Endothelial cell of umbilical vein (primary cell): ENCODE measurements around the gene TRPM5. TPM values are rescaled to one million over a fixed set of nuclear protein-coding genes. Genes with fewer than 3 reads are reported as not detected.

Source experiments
- BruUV-seq: library from RNA; stranded (reverse); fragments of 400-500 nt; replicated peaks from 2 replicates; lab custom pipeline; 2021; lab: Mats Ljungman, UMichigan
- CTCF ChIA-PET: fragments of 300-600, 350-600 bp; sonication (Branson Sonifier 250); formaldehyde crosslinking; loops from one replicate; lab custom pipeline; 2021; ENCODE audit warnings: antibody characterized with exemption, inconsistent platforms; lab: Charles Lee
- POLR2A ChIA-PET: fragments of 300-600, 350-600 bp; sonication (Branson Sonifier 250); formaldehyde crosslinking; loops from one replicate; lab custom pipeline; 2021; ENCODE audit warnings: antibody characterized with exemption, inconsistent platforms; lab: Charles Lee
- DNase-seq: peaks from one replicate; pipeline ENCODE4 v3.0.0-alpha.2; 2011; ENCODE audit warnings: low read depth, low spot score
- FAIRE-seq: peaks from 2 replicates; lab custom pipeline; 2011; peaks lifted over from hg19 to GRCh38; lab: Jason Lieb, UNC
- H2AFZ ChIP-seq: 2 replicates; pipeline ENCODE4 v1.6.0; 2012; ENCODE audit warnings: low read depth, low read length, control low read depth, inconsistent platforms
- H3K27ac ChIP-seq: 2 replicates; pipeline ENCODE4 v1.5.1; 2011; ENCODE audit warnings: low read depth, mild to moderate bottlenecking, control low read depth, low read length, moderate library complexity; ENCODE audit not compliant: insufficient read depth
- H3K27me3 ChIP-seq, 2 experiments: 2 replicates each; pipeline versions ENCODE4 v1.6.0 to v1.6.1; 2011; ENCODE audit warnings: low read length in 2 of 2, mixed read lengths in 1 of 2; ENCODE audit not compliant: control insufficient read depth in 2 of 2, insufficient read depth in 2 of 2
- H3K36me3 ChIP-seq, 2 experiments: 2 replicates in 1 of 2; 3 replicates in 1 of 2; pipeline ENCODE4 v1.5.1; 2011; ENCODE audit warnings: low read length in 2 of 2, mild to moderate bottlenecking in 1 of 2, moderate library complexity in 1 of 2; ENCODE audit not compliant: control insufficient read depth in 2 of 2, insufficient read depth in 2 of 2; ENCODE audit errors: extremely low read depth in 1 of 2
- H3K4me1 ChIP-seq: 3 replicates; pipeline ENCODE4 v1.5.1; 2011; ENCODE audit warnings: mild to moderate bottlenecking, low read length; ENCODE audit not compliant: control insufficient read depth, insufficient read depth; ENCODE audit errors: extremely low read depth
- H3K4me2 ChIP-seq: 2 replicates; pipeline ENCODE4 v1.6.1; 2011; ENCODE audit warnings: low read length, control low read depth, mixed read lengths; ENCODE audit not compliant: insufficient read depth
- H3K4me3 ChIP-seq, 3 experiments: fragments of 200-600 bp in 1 of 3; sonication (generic), shearing (Covaris generic) in 1 of 3; replicated peaks in 1 of 3; 2 replicates each; pipeline ENCODE4 v1.5.1; 2011 to 2016; ENCODE audit warnings: control low read depth in 3 of 3, low read length in 3 of 3, mild to moderate bottlenecking in 2 of 3, inconsistent platforms in 1 of 3, low read depth in 1 of 3, moderate library complexity in 1 of 3; ENCODE audit not compliant: insufficient read depth in 1 of 3
- H3K79me2 ChIP-seq: 2 replicates; pipeline ENCODE4 v1.6.0; 2012; ENCODE audit warnings: low read length, inconsistent platforms; ENCODE audit not compliant: control insufficient read depth, insufficient read depth
- H3K9ac ChIP-seq: replicated peaks from 2 replicates; pipeline ENCODE3; 2011; ENCODE audit warnings: low read length, control low read depth; ENCODE audit not compliant: insufficient read depth; ENCODE audit errors: extremely low read depth
- H3K9me1 ChIP-seq: replicated peaks from 3 replicates; pipeline ENCODE4 v1.6.0; 2011; ENCODE audit warnings: mild to moderate bottlenecking, low read length; ENCODE audit not compliant: control insufficient read depth, insufficient read depth; ENCODE audit errors: extremely low read depth
- H3K9me3 ChIP-seq: replicated peaks from 2 replicates; pipeline ENCODE4 v1.5.1; 2012; ENCODE audit warnings: low read length, inconsistent platforms; ENCODE audit not compliant: control insufficient read depth, insufficient read depth
- H4K20me1 ChIP-seq: replicated peaks from 2 replicates; pipeline ENCODE3; 2011; ENCODE audit warnings: mild to moderate bottlenecking, low read length; ENCODE audit not compliant: control insufficient read depth, insufficient read depth; ENCODE audit errors: extremely low read depth
- FOS ChIP-seq: IDR thresholded peaks from 2 replicates; pipeline ENCODE4 v1.6.1; 2011; ENCODE audit warnings: mild to moderate bottlenecking, low read length, moderate library complexity, borderline replicate concordance; ENCODE audit not compliant: insufficient read depth
- GATA2 ChIP-seq: IDR thresholded peaks from 2 replicates; pipeline ENCODE4 v1.7.0; 2011; ENCODE audit warnings: low read depth, mild to moderate bottlenecking, moderate library complexity, mixed read lengths, low read length; ENCODE audit not compliant: insufficient read length, insufficient read depth
- JUN ChIP-seq: IDR thresholded peaks from 2 replicates; pipeline ENCODE4 v1.6.1; 2011; ENCODE audit warnings: borderline replicate concordance, low read depth; ENCODE audit not compliant: insufficient read length, insufficient read depth
- MYC ChIP-seq: IDR thresholded peaks from one replicate; pipeline ENCODE4 v1.6.1; 2011; ENCODE audit warnings: mild to moderate bottlenecking, low read depth, low read length
- POLR2A ChIP-seq: IDR thresholded peaks from 2 replicates; pipeline ENCODE4 v1.6.1; 2012; ENCODE audit warnings: low read depth, mild to moderate bottlenecking, control low read depth, low read length
- POLR2AphosphoS5 ChIP-seq: IDR thresholded peaks from 2 replicates; pipeline ENCODE4 v1.6.1; 2012; ENCODE audit warnings: low read depth, mild to moderate bottlenecking, control low read depth, low read length, moderate library complexity; ENCODE audit not compliant: insufficient read depth
- dilution Hi-C: fragments of 300-500 bp; cut with MboI; formaldehyde crosslinking; loops from one replicate; pipeline ENCODE4 v1.15.0; 2019; ENCODE audit warnings: low sequenced_read_pairs; ENCODE audit not compliant: extremely low pct_ligation_motif_present
- intact Hi-C: fragments of 100-400 bp; cut with micrococcal nuclease; formaldehyde crosslinking; loops from one replicate; pipeline ENCODE4 v1.10.0; 2022
- polyA plus RNA-seq, 4 experiments: library from polyadenylated mRNA; depleted of rRNA in 3 of 4; stranded (reverse) in 3 of 4; unstranded in 1 of 4; fragments of >200 nt; gene quantifications; 2 replicates each; pipeline versions ENCODE4 v1.2.1 to v1.2.3, GENCODE V29; 2011 to 2012; ENCODE audit warnings: missing spikeins in 1 of 4
- total RNA-seq: library from RNA; stranded (reverse); gene quantifications from 2 replicates; pipeline ENCODE4 v1.2.3, GENCODE V29; 2021
- TF ChIP-seq, protein P1 (sequence below): IDR thresholded peaks from 2 replicates; pipeline ENCODE4 v1.6.1; 2011; ENCODE audit not compliant: insufficient read depth, insufficient read length
- TF ChIP-seq, protein P2 (sequence below), 2 donors: IDR thresholded peaks; 1 replicate in 1 of 2; 2 replicates in 1 of 2; pipeline ENCODE4 v1.5.1; 2011; ENCODE audit warnings: low read length in 2 of 2, mild to moderate bottlenecking in 2 of 2, moderate library complexity in 2 of 2, control low read depth in 1 of 2, inconsistent platforms in 1 of 2, low read depth in 1 of 2; ENCODE audit not compliant: insufficient read depth in 1 of 2; ENCODE audit errors: extremely low read depth in 1 of 2

The TRPM5 gene
- total and polyA plus RNA-seq, 2 donors (not counting 3 experiments of a cell fraction or from before 2014, with no cell fraction given), result not detected

DNA sequence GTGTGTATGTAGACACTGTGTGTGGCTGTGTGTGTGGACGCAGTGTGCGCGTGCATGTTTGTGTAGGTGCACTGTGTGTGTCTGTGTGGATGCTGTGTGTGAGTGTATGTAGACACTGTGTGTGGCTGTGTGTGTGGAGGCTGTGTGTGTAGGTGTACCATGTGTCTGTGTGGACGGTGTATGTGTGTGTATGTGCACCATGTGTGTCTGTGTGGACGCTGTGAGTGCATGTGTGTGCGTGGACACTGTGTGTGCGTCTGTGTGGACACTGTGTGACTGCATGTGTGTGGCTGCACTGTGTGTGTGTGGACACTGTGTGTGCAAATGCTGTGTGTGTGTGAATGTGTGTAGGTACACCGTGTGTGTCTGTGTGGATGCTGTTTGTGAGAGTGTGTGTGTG is 10.3 kb downstream of the TRPM5 start:
- Histone ChIP-seq H3K9ac (no peak overlapping the region), H3K79me2 (no peaks in the 10 kb centered on the region), H3K9me1 (no peaks in the 10 kb centered on the region), H3K27ac (no peak overlapping the region), H3K9me3 (no peaks in the 10 kb centered on the region), H3K27me3 (no peaks in the 10 kb centered on the region), H3K4me2 (no peak overlapping the region), H4K20me1 (no peaks in the 10 kb centered on the region), H3K4me1 (no peaks in the 10 kb centered on the region), H3K36me3 (no peaks in the 10 kb centered on the region), H2AFZ (no peak overlapping the region), H3K4me3 (no peak overlapping the region)
- dilution Hi-C loops (no loop called here), intact Hi-C loops (no loop called here)
- ChIA-PET POLR2A (no interaction called here), CTCF (interaction anchor here (1.1 kb wide), 1 partner anchor 454 kb away, joined by 3 read pairs; no protein-coding TSS in a partner anchor)
- DNase-seq (no peak), FAIRE-seq (no peak)
- TF ChIP-seq POLR2A (no peak), JUN (no peak)
- BruUV-seq, result no TSS peak

DNA sequence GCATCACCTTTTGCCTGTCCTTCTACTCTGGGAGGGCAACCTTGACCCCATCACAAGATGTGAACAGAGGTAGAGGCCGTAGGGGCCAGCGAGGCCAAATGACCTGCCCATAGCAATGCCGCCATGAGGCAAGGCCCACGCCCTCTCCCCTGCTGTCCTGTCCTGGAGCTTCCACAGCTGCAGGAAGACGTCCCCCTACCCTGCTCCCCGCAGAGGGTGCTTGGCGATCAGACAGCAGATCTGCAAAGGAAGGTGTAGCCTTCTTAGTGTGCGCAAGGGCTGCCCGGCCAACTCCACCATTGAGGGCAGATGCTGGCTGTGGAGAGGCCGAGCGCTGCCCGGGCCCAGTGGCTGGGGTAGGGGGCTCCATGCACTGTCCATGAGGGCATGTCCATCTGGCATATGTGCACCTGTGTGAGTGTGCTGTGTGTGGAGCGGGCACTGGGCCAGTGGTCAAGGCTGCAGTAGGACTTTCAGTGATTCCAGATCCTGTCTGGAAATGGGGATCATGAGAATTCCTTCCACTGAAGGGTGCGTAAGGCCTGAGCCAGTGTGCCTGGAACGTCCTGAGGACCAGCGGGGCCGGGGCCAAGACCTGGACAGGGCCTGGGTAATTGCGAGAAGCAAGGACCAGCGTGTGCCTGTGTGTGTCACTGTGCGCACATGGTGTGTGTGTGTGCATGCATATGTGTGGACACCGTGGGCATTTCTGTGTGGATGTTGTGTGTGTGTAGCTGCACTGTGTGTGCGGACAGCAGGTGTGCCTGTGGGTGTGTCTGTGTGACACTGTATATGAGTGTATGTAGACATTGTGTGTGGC is 11.0 kb downstream of the TRPM5 start:
- Histone ChIP-seq H3K4me1 (no peaks in the 10 kb centered on the region), H3K4me2 (no peak overlapping the region), H3K4me3 (no peak overlapping the region), H3K9ac (no peak overlapping the region), H3K27me3 (no peaks in the 10 kb centered on the region), H3K79me2 (no peaks in the 10 kb centered on the region), H3K9me3 (no peaks in the 10 kb centered on the region), H3K9me1 (no peaks in the 10 kb centered on the region), H4K20me1 (no peaks in the 10 kb centered on the region), H2AFZ (no peak overlapping the region), H3K27ac (no peak overlapping the region), H3K36me3 (no peaks in the 10 kb centered on the region)
- intact Hi-C loops (no loop called here), dilution Hi-C loops (no loop called here)
- no TSS peak for BruUV-seq
- CTCF ChIA-PET, result no interaction called here
- POLR2A ChIA-PET, result no interaction called here
- FAIRE-seq (no peak), DNase-seq (no peak)
- TF ChIP-seq FOS (no peak), POLR2A (no peak), JUN (no peak), GATA2 (no peak), POLR2AphosphoS5 (no peak), MYC (no peak)
- TF ChIP-seq, protein P1, sequence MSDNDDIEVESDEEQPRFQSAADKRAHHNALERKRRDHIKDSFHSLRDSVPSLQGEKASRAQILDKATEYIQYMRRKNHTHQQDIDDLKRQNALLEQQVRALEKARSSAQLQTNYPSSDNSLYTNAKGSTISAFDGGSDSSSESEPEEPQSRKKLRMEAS, result no peak
- TF ChIP-seq, protein P2, sequence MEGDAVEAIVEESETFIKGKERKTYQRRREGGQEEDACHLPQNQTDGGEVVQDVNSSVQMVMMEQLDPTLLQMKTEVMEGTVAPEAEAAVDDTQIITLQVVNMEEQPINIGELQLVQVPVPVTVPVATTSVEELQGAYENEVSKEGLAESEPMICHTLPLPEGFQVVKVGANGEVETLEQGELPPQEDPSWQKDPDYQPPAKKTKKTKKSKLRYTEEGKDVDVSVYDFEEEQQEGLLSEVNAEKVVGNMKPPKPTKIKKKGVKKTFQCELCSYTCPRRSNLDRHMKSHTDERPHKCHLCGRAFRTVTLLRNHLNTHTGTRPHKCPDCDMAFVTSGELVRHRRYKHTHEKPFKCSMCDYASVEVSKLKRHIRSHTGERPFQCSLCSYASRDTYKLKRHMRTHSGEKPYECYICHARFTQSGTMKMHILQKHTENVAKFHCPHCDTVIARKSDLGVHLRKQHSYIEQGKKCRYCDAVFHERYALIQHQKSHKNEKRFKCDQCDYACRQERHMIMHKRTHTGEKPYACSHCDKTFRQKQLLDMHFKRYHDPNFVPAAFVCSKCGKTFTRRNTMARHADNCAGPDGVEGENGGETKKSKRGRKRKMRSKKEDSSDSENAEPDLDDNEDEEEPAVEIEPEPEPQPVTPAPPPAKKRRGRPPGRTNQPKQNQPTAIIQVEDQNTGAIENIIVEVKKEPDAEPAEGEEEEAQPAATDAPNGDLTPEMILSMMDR (IDR thresholded peaks at IDR 0.05; ENCODE audit: extremely low read depth in 1 of 2, insufficient read depth in 1 of 2, low read depth in 1 of 2, low read length in 2 of 2), result no peak
